GM19324 (cell line): ENCODE data around the gene PACRG.

Experiments used
- ATAC-seq: cut with Tn5 transposase; IDR thresholded peaks from one replicate; pipeline ENCODE4 v1.9.1; 2021; ENCODE audit warnings: mild to moderate bottlenecking, moderate library complexity; ENCODE audit not compliant: unreplicated experiment, low FRiP score

The PACRG gene

DNA sequence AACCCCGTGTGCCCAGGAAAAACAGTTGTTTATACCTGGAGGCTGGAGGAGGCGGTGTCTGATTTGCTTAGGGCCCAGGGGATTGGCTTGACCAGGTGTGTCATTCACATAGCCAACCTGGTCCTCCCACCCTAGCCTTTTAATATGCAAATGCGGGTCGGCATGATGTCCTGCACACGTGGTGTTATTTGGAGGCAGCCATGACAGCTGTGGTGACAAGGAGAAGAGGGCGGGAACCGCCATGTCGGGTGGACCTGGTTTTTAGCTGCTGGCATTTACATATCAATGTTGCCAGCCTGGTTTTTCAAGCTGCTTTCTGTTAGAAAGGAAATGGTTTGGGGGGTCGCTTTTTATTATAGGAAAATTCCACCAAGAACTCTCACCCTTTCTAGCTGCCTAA is 395.3 kb downstream of the PACRG start:
- ATAC-seq: no peak

DNA sequence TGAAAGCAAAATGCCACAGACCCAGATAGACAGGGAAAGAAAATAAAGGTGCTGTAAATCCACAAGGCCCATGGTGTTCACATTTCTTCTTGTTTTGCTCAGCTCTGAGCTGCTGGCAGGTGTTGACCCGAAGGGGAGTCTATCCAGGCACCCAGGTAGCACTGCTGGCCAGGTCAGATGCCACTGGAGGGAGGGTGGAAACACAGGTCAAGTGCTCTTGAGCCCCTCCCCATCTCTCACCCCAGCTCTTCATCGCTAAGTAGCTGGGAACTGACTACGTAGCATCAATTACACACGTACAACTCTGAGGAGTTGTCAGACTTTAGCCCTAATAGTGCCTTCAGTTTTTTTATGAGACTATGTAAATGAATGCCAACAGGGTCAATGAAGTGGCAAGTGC is 399.0 kb downstream of the PACRG start:
- no peak for ATAC-seq

GRCh38 chr6:163127587-163127986 is 399.8 kb downstream of the PACRG start:
- ATAC-seq: no peak

DNA sequence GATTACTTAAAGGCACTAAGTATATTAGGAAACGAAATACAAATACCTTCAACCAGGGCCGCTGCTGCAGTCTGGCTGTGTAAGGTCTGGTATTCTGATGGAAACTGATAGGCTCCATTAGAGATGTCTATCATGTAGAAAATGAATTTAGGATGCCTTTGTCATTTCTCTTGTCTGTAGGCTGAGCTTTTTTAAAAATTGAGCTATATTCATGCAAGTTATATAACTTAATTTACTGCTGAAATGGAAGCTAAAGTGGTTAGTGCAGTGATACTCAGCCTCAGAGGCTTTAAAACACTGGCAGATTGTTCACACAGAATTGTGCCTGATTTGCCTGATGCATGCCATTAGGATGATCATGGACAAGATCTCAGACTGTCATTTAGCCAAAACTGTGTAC is 400.6 kb downstream of the PACRG start:
- no peak for ATAC-seq

- ATAC-seq: no peak
Measured at GRCh38 chr6:163132050-163132750, 404.4 kb downstream of the PACRG start.

DNA sequence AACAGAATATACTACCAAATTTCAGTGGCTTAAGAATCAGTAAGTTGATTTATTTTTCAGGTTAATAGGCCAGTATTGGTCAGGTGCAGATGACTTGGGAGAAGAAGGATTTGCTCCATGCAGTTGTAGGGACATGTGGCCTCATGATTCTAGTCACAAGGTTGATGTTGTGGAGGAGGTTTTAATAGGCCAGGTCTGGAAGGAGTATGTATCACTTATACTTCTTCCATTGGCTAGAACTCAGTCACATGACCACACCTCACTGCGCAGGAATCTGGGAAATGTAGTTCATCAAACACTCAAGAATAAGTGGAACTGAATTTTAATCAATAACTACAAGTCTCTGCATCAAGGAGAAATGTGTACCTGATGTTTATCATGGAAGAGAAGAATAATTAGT is 405.2 kb downstream of the PACRG start:
- ATAC-seq: no peak

- ATAC-seq: no peak
Measured at GRCh38 chr6:163133691-163134090, 405.9 kb downstream of the PACRG start.

- no peak for ATAC-seq
Measured at GRCh38 chr6:163136681-163137397, 409.1 kb downstream of the PACRG start.

DNA sequence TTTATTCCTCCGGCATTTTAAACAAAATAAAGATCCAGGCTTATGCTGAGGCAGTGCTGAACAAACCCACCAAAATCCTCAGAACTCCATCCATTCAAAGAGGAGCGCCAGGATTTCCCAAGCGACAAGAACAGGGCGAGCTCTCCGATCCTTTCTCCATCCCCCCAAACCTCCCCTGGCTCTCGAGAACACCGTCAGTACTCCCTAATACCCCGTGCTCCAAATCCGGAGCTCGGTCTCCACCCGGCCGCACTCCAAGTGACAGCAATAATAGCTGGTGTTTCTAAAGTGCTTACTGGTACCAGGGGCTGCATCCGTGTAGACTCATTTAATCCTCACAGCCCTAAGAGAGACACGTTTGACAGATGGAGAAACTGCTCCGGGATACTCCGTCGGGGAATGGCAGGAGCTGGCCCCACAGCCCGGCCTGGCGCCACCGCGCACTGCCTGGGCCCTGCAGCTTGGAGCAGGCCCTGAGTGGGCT is 409.7 kb downstream of the PACRG start:
- ATAC-seq: no peak

DNA sequence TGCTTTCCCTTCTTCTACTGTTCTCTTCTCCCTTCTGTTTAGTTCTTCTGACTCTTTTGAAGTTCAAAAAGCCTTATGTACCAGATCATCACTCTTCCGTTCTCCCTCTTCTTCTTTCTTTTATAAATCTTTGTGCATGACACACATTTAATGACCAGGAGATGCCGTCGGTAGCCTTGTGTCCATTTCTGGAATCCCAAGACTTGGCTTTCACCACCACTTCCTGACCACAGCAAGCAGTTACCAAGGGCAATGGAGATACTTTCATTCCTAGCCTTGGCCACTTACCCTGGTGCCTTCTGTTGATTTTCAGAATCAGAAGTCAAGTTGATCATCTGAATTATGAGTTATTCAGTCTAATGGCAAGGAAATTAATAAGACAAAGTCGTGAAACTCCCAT is 418.3 kb downstream of the PACRG start:
- no peak for ATAC-seq

GRCh38 chr6:163147994-163148393 is 420.2 kb downstream of the PACRG start:
- ATAC-seq: no peak

- ATAC-seq: no peak
Measured at GRCh38 chr6:163148451-163149278, 420.9 kb downstream of the PACRG start.

- no peak for ATAC-seq
Measured at GRCh38 chr6:163149279-163149848, 421.6 kb downstream of the PACRG start.

GRCh38 chr6:163151212-163151611 is 423.4 kb downstream of the PACRG start:
- ATAC-seq: no peak

DNA sequence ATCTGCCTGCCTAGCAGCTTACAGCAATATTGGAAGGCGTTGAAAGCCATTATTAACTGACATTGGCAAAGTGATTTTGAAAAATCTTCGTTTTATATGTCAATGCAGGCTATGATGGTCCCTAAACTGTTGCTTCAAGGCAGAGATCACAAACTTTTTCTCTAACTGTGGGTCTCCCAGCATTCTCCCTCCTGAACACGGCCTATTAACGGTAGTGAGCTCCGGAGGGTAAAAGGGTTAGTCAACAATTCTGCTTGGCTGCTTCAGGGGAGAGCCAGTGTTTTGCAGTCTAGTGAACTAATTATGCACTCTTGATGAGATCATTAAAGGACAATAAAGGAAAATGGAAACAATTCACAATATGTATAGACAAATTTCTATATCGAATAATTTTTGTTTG is 424.9 kb downstream of the PACRG start:
- no peak for ATAC-seq

GRCh38 chr6:163159110-163159509 is 431.3 kb downstream of the PACRG start:
- ATAC-seq: no peak

DNA sequence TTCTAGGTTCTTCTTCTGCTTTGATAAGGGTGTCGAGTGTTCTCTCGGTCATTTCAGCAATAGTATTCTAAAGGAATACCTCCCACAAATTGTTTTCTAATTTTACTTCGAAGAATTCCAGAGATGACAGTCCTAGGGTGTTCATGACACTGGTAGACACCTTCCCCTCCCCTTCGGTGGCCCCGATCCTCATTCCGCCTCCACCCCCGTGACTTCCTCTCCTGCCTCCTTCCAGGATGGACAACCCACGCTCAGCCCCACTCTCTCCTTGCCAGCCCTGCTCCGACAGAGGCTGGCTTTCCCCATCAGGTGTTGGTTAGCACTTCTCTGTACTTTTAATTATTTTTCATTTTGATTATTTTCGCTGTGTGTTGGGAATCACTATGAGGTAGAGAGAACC is 431.9 kb downstream of the PACRG start:
- no peak for ATAC-seq

DNA sequence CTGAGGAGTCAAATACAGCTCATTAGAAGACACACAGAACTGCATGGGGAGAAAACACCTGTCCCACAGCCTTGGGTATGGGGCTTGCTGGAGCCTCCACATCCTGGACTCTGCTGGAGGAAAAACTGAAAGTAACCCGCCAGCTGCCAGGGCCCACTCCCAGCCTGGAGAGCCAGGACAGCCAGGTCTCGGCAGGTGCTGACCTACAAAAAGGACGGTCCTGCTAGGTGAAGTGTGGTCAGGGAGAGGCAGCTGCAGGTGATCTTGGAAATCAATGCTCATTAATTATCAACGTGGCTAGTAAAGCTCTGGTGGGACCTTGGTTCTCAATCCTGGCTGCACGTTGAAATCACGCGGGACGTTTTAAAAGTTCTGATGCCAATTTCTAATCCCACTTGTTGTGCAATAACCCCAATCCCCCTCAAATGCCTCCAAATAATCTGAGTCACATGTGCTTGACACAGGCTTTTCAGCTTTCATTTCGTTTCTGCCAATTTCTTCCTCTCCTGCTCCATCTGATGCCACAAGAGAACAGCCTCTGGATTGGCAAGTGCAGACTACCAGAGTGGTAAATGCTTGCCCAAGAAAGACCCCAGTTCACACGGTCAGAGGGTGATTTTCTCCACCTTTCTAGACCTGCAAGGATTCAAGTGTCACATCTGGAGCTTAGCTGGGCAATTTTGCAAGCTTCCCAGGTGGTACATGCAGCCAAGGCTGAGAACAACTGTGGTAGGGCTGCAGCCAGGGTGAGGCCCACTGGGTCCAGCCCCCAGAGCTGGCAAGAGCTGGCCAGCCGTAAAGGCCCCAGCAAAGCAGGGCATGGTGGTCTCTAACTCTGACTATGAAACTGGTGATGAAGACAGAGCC is 434.5 kb downstream of the PACRG start:
- ATAC-seq: no peak

DNA sequence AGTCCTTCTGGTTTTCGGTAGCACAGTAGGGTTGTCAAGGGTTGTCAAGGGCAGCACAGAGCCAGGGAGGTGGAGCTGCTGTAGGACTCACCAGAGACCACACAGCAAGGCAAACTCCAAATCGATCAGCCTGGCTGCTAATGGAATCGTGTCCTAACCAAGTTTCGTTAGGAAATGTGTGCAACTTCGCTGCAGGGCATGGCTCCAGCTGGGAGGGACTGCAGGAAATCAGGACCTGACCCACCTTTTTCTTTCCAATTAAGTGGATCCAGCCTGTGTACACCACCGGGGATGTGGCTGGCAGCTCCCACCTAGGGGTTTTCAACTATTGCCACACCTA is 435.1 kb downstream of the PACRG start:
- no peak for ATAC-seq
